H9 (cell line): Measurements from ENCODE around the gene DNALI1. TPM values are rescaled to one million over a fixed set of nuclear protein-coding genes. Genes with fewer than 3 reads are reported as not detected.

Experiments
- DNase-seq: peaks from one replicate; pipeline ENCODE4 v3.0.0-alpha.2; 2017
- H2AFZ ChIP-seq: one replicate; pipeline ENCODE4 v1.6.1; 2013; ENCODE audit warnings: mild to moderate bottlenecking, low read length, control low read depth, moderate library complexity
- H2AK5ac ChIP-seq: 2 replicates; pipeline ENCODE4 v1.6.1; 2013; ENCODE audit warnings: low read length, control low read depth, mixed read lengths; ENCODE audit not compliant: insufficient read length
- H2BK120ac ChIP-seq: one replicate; pipeline ENCODE4 v1.6.1; 2013; ENCODE audit warnings: low read depth, mild to moderate bottlenecking, low read length, control low read depth, inconsistent platforms; ENCODE audit not compliant: poor library complexity, severe bottlenecking
- H2BK12ac ChIP-seq: 2 replicates; pipeline ENCODE4 v1.6.1; 2013; ENCODE audit warnings: low read length, control low read depth, mixed read lengths, low read depth; ENCODE audit not compliant: insufficient read length
- H2BK15ac ChIP-seq: 2 replicates; pipeline ENCODE4 v1.6.1; 2013; ENCODE audit warnings: low read depth, low read length, control low read depth
- H2BK20ac ChIP-seq: one replicate; pipeline ENCODE4 v1.6.1; 2013; ENCODE audit warnings: low read depth, mild to moderate bottlenecking, low read length, control low read depth, inconsistent platforms; ENCODE audit not compliant: poor library complexity, severe bottlenecking
- H2BK5ac ChIP-seq: 2 replicates; pipeline ENCODE4 v1.6.1; 2013; ENCODE audit warnings: low read length, control low read depth, mixed read lengths; ENCODE audit not compliant: insufficient read length
- H3K14ac ChIP-seq: 2 replicates; pipeline ENCODE4 v1.6.1; 2013; ENCODE audit warnings: low read length, control low read depth; ENCODE audit not compliant: insufficient read depth
- H3K18ac ChIP-seq: 2 replicates; pipeline ENCODE4 v1.6.1; 2013; ENCODE audit warnings: low read depth, mild to moderate bottlenecking, mixed read lengths, low read length, control low read depth; ENCODE audit not compliant: insufficient read length
- H3K23ac ChIP-seq: 2 replicates; pipeline ENCODE4 v1.6.1; 2013; ENCODE audit warnings: low read length, control low read depth, mixed read lengths, low read depth; ENCODE audit not compliant: insufficient read length
- H3K23me2 ChIP-seq: 2 replicates; pipeline ENCODE4 v1.6.1; 2013; ENCODE audit warnings: low read depth, mild to moderate bottlenecking, mixed read lengths, low read length, control low read depth; ENCODE audit not compliant: insufficient read length, poor library complexity, severe bottlenecking
- H3K27ac ChIP-seq: 2 replicates; pipeline ENCODE4 v1.5.1; 2013; ENCODE audit warnings: low read length, control low read depth, mixed read lengths, low read depth; ENCODE audit not compliant: insufficient read length
- H3K27me3 ChIP-seq: 2 replicates; pipeline ENCODE4 v1.6.1; 2013; ENCODE audit warnings: low read length, control low read depth, inconsistent platforms; ENCODE audit not compliant: insufficient read depth
- H3K4ac ChIP-seq: 2 replicates; pipeline ENCODE4 v1.6.1; 2013; ENCODE audit warnings: low read depth, mild to moderate bottlenecking, control low read depth, inconsistent platforms, low read length, moderate library complexity
- H3K4me1 ChIP-seq: 2 replicates; pipeline ENCODE4 v1.6.1; 2013; ENCODE audit warnings: low read length, control low read depth, inconsistent platforms; ENCODE audit not compliant: insufficient read depth
- H3K4me2 ChIP-seq: 2 replicates; pipeline ENCODE4 v1.6.1; 2013; ENCODE audit warnings: low read length, control low read depth, mixed read lengths; ENCODE audit not compliant: insufficient read length, insufficient read depth
- H3K56ac ChIP-seq: 2 replicates; pipeline ENCODE4 v1.6.1; 2013; ENCODE audit warnings: low read depth, mild to moderate bottlenecking, mixed read lengths, low read length, control low read depth; ENCODE audit not compliant: insufficient read length
- H3K79me1 ChIP-seq: 2 replicates; pipeline ENCODE4 v1.6.1; 2013; ENCODE audit warnings: low read depth, mild to moderate bottlenecking, moderate library complexity, low read length, control low read depth, inconsistent platforms; ENCODE audit not compliant: insufficient read depth, poor library complexity, severe bottlenecking
- H3K79me2 ChIP-seq: 2 replicates; pipeline ENCODE4 v1.6.1; 2013; ENCODE audit warnings: low read length, control low read depth, inconsistent platforms; ENCODE audit not compliant: insufficient read depth
- H3K9ac ChIP-seq: 2 replicates; pipeline ENCODE4 v1.6.1; 2013; ENCODE audit warnings: low read length, control low read depth, mixed read lengths; ENCODE audit not compliant: insufficient read length; ENCODE audit errors: extremely low read depth
- H3K9me3 ChIP-seq: one replicate; pipeline ENCODE4 v1.6.1; 2013; ENCODE audit warnings: low read depth, low read length, inconsistent platforms; ENCODE audit not compliant: control insufficient read depth
- H3T11ph ChIP-seq: one replicate; pipeline ENCODE4 v1.6.1; 2013; ENCODE audit warnings: mild to moderate bottlenecking, low read length, control low read depth, inconsistent platforms
- H4K20me1 ChIP-seq: one replicate; pipeline ENCODE4 v1.6.1; 2013; ENCODE audit not compliant: control insufficient read depth, insufficient read length, insufficient read depth
- H4K5ac ChIP-seq: 2 replicates; pipeline ENCODE4 v1.6.1; 2013; ENCODE audit warnings: low read depth, mild to moderate bottlenecking, mixed read lengths, low read length, control low read depth; ENCODE audit not compliant: insufficient read length
- H4K8ac ChIP-seq: replicated peaks from 2 replicates; pipeline ENCODE4 v1.6.1; 2013; ENCODE audit warnings: low read length, control low read depth, mixed read lengths, low read depth; ENCODE audit not compliant: insufficient read length
- H4K91ac ChIP-seq: 2 replicates; pipeline ENCODE4 v1.6.1; 2013; ENCODE audit warnings: low read depth, mild to moderate bottlenecking, moderate library complexity, mixed read lengths, low read length, control low read depth; ENCODE audit not compliant: insufficient read length
- H3K27ac Mint-ChIP-seq, 3 experiments: 2 replicates in 2 of 3; 3 replicates in 1 of 3; pipeline ENCODE4 v1.8.0; 2020 to 2021; ENCODE audit warnings: mixed read lengths in 3 of 3, mild to moderate bottlenecking in 1 of 3, moderate library complexity in 1 of 3
- H3K27me3 Mint-ChIP-seq: 2 replicates; pipeline ENCODE4 v1.8.0; 2021; ENCODE audit warnings: low read depth, mild to moderate bottlenecking, moderate library complexity, mixed read lengths
- H3K36me3 Mint-ChIP-seq, 3 experiments: 2 replicates in 2 of 3; 3 replicates in 1 of 3; pipeline ENCODE4 v1.8.0; 2020 to 2021; ENCODE audit warnings: low read depth in 3 of 3, mixed read lengths in 3 of 3; ENCODE audit not compliant: insufficient read depth in 1 of 3
- H3K4me1 Mint-ChIP-seq, 2 experiments: 2 replicates each; pipeline ENCODE4 v1.8.0; 2020; ENCODE audit warnings: mixed read lengths in 2 of 2
- H3K4me3 Mint-ChIP-seq, 2 experiments: 2 replicates in 1 of 2; 3 replicates in 1 of 2; pipeline ENCODE4 v1.8.0; 2020 to 2021; ENCODE audit warnings: mild to moderate bottlenecking in 2 of 2, mixed read lengths in 2 of 2, moderate library complexity in 1 of 2
- H3K9me3 Mint-ChIP-seq, 2 experiments: 2 replicates in 1 of 2; 3 replicates in 1 of 2; pipeline ENCODE4 v1.8.0; 2020; ENCODE audit warnings: mild to moderate bottlenecking in 2 of 2, mixed read lengths in 2 of 2, moderate library complexity in 1 of 2
- CTCF ChIP-seq: fragments of 200-600 bp; sonication (generic); conservative IDR thresholded peaks from 3 replicates; pipeline ENCODE4 v1.8.0; 2021; ENCODE audit warnings: antibody characterized with exemption, mild to moderate bottlenecking
- WGBS: extraction: QIAGEN DNeasy Blood & Tissue Kit; methylation state at CpG from one replicate; pipeline ENCODE4 v1.1.7; 2013; ENCODE audit warnings: missing lambda C conversion rate, low lambda C conversion rate, mixed read lengths; ENCODE audit not compliant: insufficient read length; ENCODE audit errors: extremely low coverage; 5-methylcytosine and 5-hydroxymethylcytosine counted together
- total RNA-seq: library from RNA; stranded (reverse); gene quantifications from 2 replicates; pipeline ENCODE4 v1.2.1, GENCODE V29; 2021

DNALI1 gene
- total RNA-seq, 1 experiment from 2014 or later: 18.0 TPM

GRCh38 chr1:37544530-37544929 is 12.2 kb upstream of the DNALI1 start:
- Mint-ChIP-seq H3K27me3 (no peaks in the 10 kb centered on the region), H3K4me3 (no peak overlapping the region), H3K27ac (peak overlapping the region in 1 of 3 experiments; percentile 57; a peak in 1 of 7 replicates), H3K4me1 (no peaks in the 10 kb centered on the region), H3K36me3 (peaks cover 24 to 55% (median 55%) of the 10 kb centered on the region in 3 experiments), H3K9me3 (no peaks in the 10 kb centered on the region)
- no peaks in the 10 kb centered on the region for H3K79me1 ChIP-seq
- H3K9me3 ChIP-seq: no peaks in the 10 kb centered on the region
- no peak overlapping the region for H3T11ph ChIP-seq
- no peak overlapping the region for H3K4me2 ChIP-seq
- no CpG with 5 or more reads among the region's 21 CpGs for WGBS
- H4K8ac ChIP-seq: no peak overlapping the region
- no peak overlapping the region for H3K23ac ChIP-seq
- no peak overlapping the region for H3K27ac ChIP-seq
- H2AFZ ChIP-seq: no peak overlapping the region
- H3K18ac ChIP-seq: no peak overlapping the region
- H4K20me1 ChIP-seq: no peaks in the 10 kb centered on the region
- no peaks in the 10 kb centered on the region for H3K23me2 ChIP-seq
- no peak overlapping the region for H2BK120ac ChIP-seq
- H3K4ac ChIP-seq: no peak overlapping the region
- no peak overlapping the region for H3K9ac ChIP-seq
- H3K14ac ChIP-seq: no peak overlapping the region
- H2BK20ac ChIP-seq: no peak overlapping the region
- H2AK5ac ChIP-seq: no peak overlapping the region
- H2BK15ac ChIP-seq: no peak overlapping the region
- H4K5ac ChIP-seq: no peak overlapping the region
- no peak overlapping the region for H4K91ac ChIP-seq
- no peak overlapping the region for H2BK5ac ChIP-seq
- TF ChIP-seq CTCF: no peak
- H3K4me1 ChIP-seq: no peaks in the 10 kb centered on the region
- H3K27me3 ChIP-seq: no peaks in the 10 kb centered on the region
- no peaks in the 10 kb centered on the region for H3K79me2 ChIP-seq
- H2BK12ac ChIP-seq: no peak overlapping the region
- DNase-seq: no peak
- H3K56ac ChIP-seq: no peak overlapping the region
